ENCODE measurements around the gene VASN. TPM values are rescaled to one million over a fixed set of nuclear protein-coding genes. Genes with fewer than 3 reads are reported as not detected.

The VASN gene
- total and polyA plus RNA-seq, 9 of the 15 experiments (the other 6 are each of a cell fraction or from before 2014, with no cell fraction given) = 0.01 to 2.5 (median 0.41) TPM; not detected in 1

DNA sequence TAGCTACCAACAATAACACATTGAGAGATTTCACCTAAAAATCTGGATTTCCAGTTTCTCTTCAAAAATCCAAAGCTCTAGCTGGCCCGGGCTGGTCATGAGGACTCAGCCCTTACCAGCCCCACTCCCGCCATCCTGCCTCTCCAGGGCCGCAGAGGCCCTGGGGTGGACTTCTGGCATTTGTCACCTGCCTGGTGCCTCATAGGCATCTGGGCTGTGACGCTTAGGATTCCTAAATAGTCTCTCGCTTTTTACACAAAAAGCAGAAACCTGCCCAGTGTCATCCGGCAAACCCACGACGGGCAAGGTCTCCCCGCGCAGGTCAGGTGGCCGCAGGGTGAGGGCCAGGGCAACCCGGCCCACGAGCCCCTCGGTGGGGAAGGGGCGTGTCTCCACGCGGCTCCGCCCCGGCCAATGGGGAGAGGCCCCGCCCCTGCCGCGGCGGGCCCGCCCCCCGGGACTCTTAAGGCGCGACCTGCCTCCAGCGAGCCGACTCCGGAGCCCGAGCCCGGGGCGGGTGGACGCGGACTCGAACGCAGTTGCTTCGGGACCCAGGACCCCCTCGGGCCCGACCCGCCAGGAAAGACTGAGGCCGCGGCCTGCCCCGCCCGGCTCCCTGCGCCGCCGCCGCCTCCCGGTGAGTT lies at the start of gene VASN (continued):
- TF ChIP-seq SMARCB1 (IDR thresholded peaks at IDR 0.05; ENCODE audit: insufficient read length, low read depth) (no peak), PREB (CRISPR knock-in tag; IDR thresholded peaks at IDR 0.05) (no peak), ZNF282 (CRISPR knock-in tag; IDR thresholded peaks at IDR 0.05) (no peak), PRMT5 (CRISPR knock-in tag; IDR thresholded peaks at IDR 0.05) (no peak), HMGXB4 (CRISPR knock-in tag; IDR thresholded peaks at IDR 0.05) (no peak), KDM5B (IDR thresholded peaks at IDR 0.05; ENCODE audit: insufficient replicate concordance, low read depth, low read length) (peak; percentile 98), ZBTB17 (CRISPR knock-in tag; IDR thresholded peaks at IDR 0.05) (no peak), TCF7 (IDR thresholded peaks at IDR 0.05; ENCODE audit: borderline replicate concordance) (no peak), NR1H2 (CRISPR knock-in tag; IDR thresholded peaks at IDR 0.05) (no peak), TEAD4 (IDR thresholded peaks at IDR 0.05; ENCODE audit: low read length) (no peak), TEAD4 (CRISPR knock-in tag; IDR thresholded peaks at IDR 0.05; ENCODE audit: borderline replicate concordance) (no peak), UBTF (IDR thresholded peaks at IDR 0.05; ENCODE audit: borderline replicate concordance in 1 of 2, low read depth in 2 of 2, low read length in 2 of 2) (0 out of 4 replicates have a peak, but pooled peaks of 1 of the 2 experiments have one; percentile 5), THRA (IDR thresholded peaks at IDR 0.05) (no peak), SRSF9 (IDR thresholded peaks at IDR 0.05; ENCODE audit: borderline replicate concordance, low read depth, low read length) (no peak), BRCA1 (IDR thresholded peaks at IDR 0.05) (no peak), BRCA1 (CRISPR knock-in tag; IDR thresholded peaks at IDR 0.05) (no peak), LARP7 (IDR thresholded peaks at IDR 0.05) (no peak), MCM3 (IDR thresholded peaks at IDR 0.05) (no peak), ZNF766 (CRISPR knock-in tag; conservative IDR thresholded peaks at IDR 0.05) (no peak)
- TF ChIP-seq, protein P1, sequence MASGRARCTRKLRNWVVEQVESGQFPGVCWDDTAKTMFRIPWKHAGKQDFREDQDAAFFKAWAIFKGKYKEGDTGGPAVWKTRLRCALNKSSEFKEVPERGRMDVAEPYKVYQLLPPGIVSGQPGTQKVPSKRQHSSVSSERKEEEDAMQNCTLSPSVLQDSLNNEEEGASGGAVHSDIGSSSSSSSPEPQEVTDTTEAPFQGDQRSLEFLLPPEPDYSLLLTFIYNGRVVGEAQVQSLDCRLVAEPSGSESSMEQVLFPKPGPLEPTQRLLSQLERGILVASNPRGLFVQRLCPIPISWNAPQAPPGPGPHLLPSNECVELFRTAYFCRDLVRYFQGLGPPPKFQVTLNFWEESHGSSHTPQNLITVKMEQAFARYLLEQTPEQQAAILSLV (tag; IDR thresholded peaks at IDR 0.05) = no peak

Data from K562 (cell line).